H9 (cell line): Measurements from ENCODE around the gene MRC2. TPM values are rescaled to one million over a fixed set of nuclear protein-coding genes. Genes with fewer than 3 reads are reported as not detected.

Source experiments
- DNase-seq: peaks from one replicate; pipeline ENCODE4 v3.0.0-alpha.2; 2017
- H2AFZ ChIP-seq: one replicate; pipeline ENCODE4 v1.6.1; 2013; ENCODE audit warnings: mild to moderate bottlenecking, low read length, control low read depth, moderate library complexity
- H2AK5ac ChIP-seq: 2 replicates; pipeline ENCODE4 v1.6.1; 2013; ENCODE audit warnings: low read length, control low read depth, mixed read lengths; ENCODE audit not compliant: insufficient read length
- H2BK120ac ChIP-seq: one replicate; pipeline ENCODE4 v1.6.1; 2013; ENCODE audit warnings: low read depth, mild to moderate bottlenecking, low read length, control low read depth, inconsistent platforms; ENCODE audit not compliant: poor library complexity, severe bottlenecking
- H2BK12ac ChIP-seq: 2 replicates; pipeline ENCODE4 v1.6.1; 2013; ENCODE audit warnings: low read length, control low read depth, mixed read lengths, low read depth; ENCODE audit not compliant: insufficient read length
- H2BK15ac ChIP-seq: 2 replicates; pipeline ENCODE4 v1.6.1; 2013; ENCODE audit warnings: low read depth, low read length, control low read depth
- H2BK20ac ChIP-seq: one replicate; pipeline ENCODE4 v1.6.1; 2013; ENCODE audit warnings: low read depth, mild to moderate bottlenecking, low read length, control low read depth, inconsistent platforms; ENCODE audit not compliant: poor library complexity, severe bottlenecking
- H2BK5ac ChIP-seq: 2 replicates; pipeline ENCODE4 v1.6.1; 2013; ENCODE audit warnings: low read length, control low read depth, mixed read lengths; ENCODE audit not compliant: insufficient read length
- H3K14ac ChIP-seq: 2 replicates; pipeline ENCODE4 v1.6.1; 2013; ENCODE audit warnings: low read length, control low read depth; ENCODE audit not compliant: insufficient read depth
- H3K18ac ChIP-seq: 2 replicates; pipeline ENCODE4 v1.6.1; 2013; ENCODE audit warnings: low read depth, mild to moderate bottlenecking, mixed read lengths, low read length, control low read depth; ENCODE audit not compliant: insufficient read length
- H3K23ac ChIP-seq: 2 replicates; pipeline ENCODE4 v1.6.1; 2013; ENCODE audit warnings: low read length, control low read depth, mixed read lengths, low read depth; ENCODE audit not compliant: insufficient read length
- H3K23me2 ChIP-seq: 2 replicates; pipeline ENCODE4 v1.6.1; 2013; ENCODE audit warnings: low read depth, mild to moderate bottlenecking, mixed read lengths, low read length, control low read depth; ENCODE audit not compliant: insufficient read length, poor library complexity, severe bottlenecking
- H3K27ac ChIP-seq: 2 replicates; pipeline ENCODE4 v1.5.1; 2013; ENCODE audit warnings: low read length, control low read depth, mixed read lengths, low read depth; ENCODE audit not compliant: insufficient read length
- H3K27me3 ChIP-seq: 2 replicates; pipeline ENCODE4 v1.6.1; 2013; ENCODE audit warnings: low read length, control low read depth, inconsistent platforms; ENCODE audit not compliant: insufficient read depth
- H3K4ac ChIP-seq: 2 replicates; pipeline ENCODE4 v1.6.1; 2013; ENCODE audit warnings: low read depth, mild to moderate bottlenecking, control low read depth, inconsistent platforms, low read length, moderate library complexity
- H3K4me1 ChIP-seq: 2 replicates; pipeline ENCODE4 v1.6.1; 2013; ENCODE audit warnings: low read length, control low read depth, inconsistent platforms; ENCODE audit not compliant: insufficient read depth
- H3K4me2 ChIP-seq: 2 replicates; pipeline ENCODE4 v1.6.1; 2013; ENCODE audit warnings: low read length, control low read depth, mixed read lengths; ENCODE audit not compliant: insufficient read length, insufficient read depth
- H3K56ac ChIP-seq: 2 replicates; pipeline ENCODE4 v1.6.1; 2013; ENCODE audit warnings: low read depth, mild to moderate bottlenecking, mixed read lengths, low read length, control low read depth; ENCODE audit not compliant: insufficient read length
- H3K79me1 ChIP-seq: 2 replicates; pipeline ENCODE4 v1.6.1; 2013; ENCODE audit warnings: low read depth, mild to moderate bottlenecking, moderate library complexity, low read length, control low read depth, inconsistent platforms; ENCODE audit not compliant: insufficient read depth, poor library complexity, severe bottlenecking
- H3K79me2 ChIP-seq: 2 replicates; pipeline ENCODE4 v1.6.1; 2013; ENCODE audit warnings: low read length, control low read depth, inconsistent platforms; ENCODE audit not compliant: insufficient read depth
- H3K9ac ChIP-seq: 2 replicates; pipeline ENCODE4 v1.6.1; 2013; ENCODE audit warnings: low read length, control low read depth, mixed read lengths; ENCODE audit not compliant: insufficient read length; ENCODE audit errors: extremely low read depth
- H3K9me3 ChIP-seq: one replicate; pipeline ENCODE4 v1.6.1; 2013; ENCODE audit warnings: low read depth, low read length, inconsistent platforms; ENCODE audit not compliant: control insufficient read depth
- H3T11ph ChIP-seq: one replicate; pipeline ENCODE4 v1.6.1; 2013; ENCODE audit warnings: mild to moderate bottlenecking, low read length, control low read depth, inconsistent platforms
- H4K20me1 ChIP-seq: one replicate; pipeline ENCODE4 v1.6.1; 2013; ENCODE audit not compliant: control insufficient read depth, insufficient read length, insufficient read depth
- H4K5ac ChIP-seq: 2 replicates; pipeline ENCODE4 v1.6.1; 2013; ENCODE audit warnings: low read depth, mild to moderate bottlenecking, mixed read lengths, low read length, control low read depth; ENCODE audit not compliant: insufficient read length
- H4K8ac ChIP-seq: replicated peaks from 2 replicates; pipeline ENCODE4 v1.6.1; 2013; ENCODE audit warnings: low read length, control low read depth, mixed read lengths, low read depth; ENCODE audit not compliant: insufficient read length
- H4K91ac ChIP-seq: 2 replicates; pipeline ENCODE4 v1.6.1; 2013; ENCODE audit warnings: low read depth, mild to moderate bottlenecking, moderate library complexity, mixed read lengths, low read length, control low read depth; ENCODE audit not compliant: insufficient read length
- H3K27ac Mint-ChIP-seq, 3 experiments: 2 replicates in 2 of 3; 3 replicates in 1 of 3; pipeline ENCODE4 v1.8.0; 2020 to 2021; ENCODE audit warnings: mixed read lengths in 3 of 3, mild to moderate bottlenecking in 1 of 3, moderate library complexity in 1 of 3
- H3K27me3 Mint-ChIP-seq: 2 replicates; pipeline ENCODE4 v1.8.0; 2021; ENCODE audit warnings: low read depth, mild to moderate bottlenecking, moderate library complexity, mixed read lengths
- H3K36me3 Mint-ChIP-seq, 3 experiments: 2 replicates in 2 of 3; 3 replicates in 1 of 3; pipeline ENCODE4 v1.8.0; 2020 to 2021; ENCODE audit warnings: low read depth in 3 of 3, mixed read lengths in 3 of 3; ENCODE audit not compliant: insufficient read depth in 1 of 3
- H3K4me1 Mint-ChIP-seq, 2 experiments: 2 replicates each; pipeline ENCODE4 v1.8.0; 2020; ENCODE audit warnings: mixed read lengths in 2 of 2
- H3K4me3 Mint-ChIP-seq, 2 experiments: 2 replicates in 1 of 2; 3 replicates in 1 of 2; pipeline ENCODE4 v1.8.0; 2020 to 2021; ENCODE audit warnings: mild to moderate bottlenecking in 2 of 2, mixed read lengths in 2 of 2, moderate library complexity in 1 of 2
- H3K9me3 Mint-ChIP-seq, 2 experiments: 2 replicates in 1 of 2; 3 replicates in 1 of 2; pipeline ENCODE4 v1.8.0; 2020; ENCODE audit warnings: mild to moderate bottlenecking in 2 of 2, mixed read lengths in 2 of 2, moderate library complexity in 1 of 2
- CTCF ChIP-seq: fragments of 200-600 bp; sonication (generic); conservative IDR thresholded peaks from 3 replicates; pipeline ENCODE4 v1.8.0; 2021; ENCODE audit warnings: antibody characterized with exemption, mild to moderate bottlenecking
- WGBS: extraction: QIAGEN DNeasy Blood & Tissue Kit; methylation state at CpG from one replicate; pipeline ENCODE4 v1.1.7; 2013; ENCODE audit warnings: missing lambda C conversion rate, low lambda C conversion rate, mixed read lengths; ENCODE audit not compliant: insufficient read length; ENCODE audit errors: extremely low coverage; 5-methylcytosine and 5-hydroxymethylcytosine counted together
- total RNA-seq: library from RNA; stranded (reverse); gene quantifications from 2 replicates; pipeline ENCODE4 v1.2.1, GENCODE V29; 2021

The MRC2 gene
- total RNA-seq, 1 experiment from 2014 or later = 18.7 TPM

GRCh38 chr17:62692159-62692651 lies 64.7 kb downstream of the MRC2 start:
- no peaks in the 10 kb centered on the region for H3K9me3 ChIP-seq
- peak; percentile 36 for DNase-seq
- no peak overlapping the region for H3K4ac ChIP-seq
- no peak overlapping the region for H3K14ac ChIP-seq
- peaks cover 0 to 21% of the 10 kb centered on the region in 2 experiments; a peak in 2 of 4 replicates for H3K4me1 Mint-ChIP-seq
- H2BK5ac ChIP-seq = no peak overlapping the region
- no peak overlapping the region for H3T11ph ChIP-seq
- H3K27me3 Mint-ChIP-seq = no peaks in the 10 kb centered on the region
- H2BK12ac ChIP-seq = no peak overlapping the region
- WGBS = no CpG with 5 or more reads among the region's 20 CpGs
- TF ChIP-seq CTCF = no peak
- H2BK120ac ChIP-seq = no peak overlapping the region
- no peak overlapping the region for H3K56ac ChIP-seq
- H3K27ac ChIP-seq = no peak overlapping the region
- H3K27me3 ChIP-seq = no peaks in the 10 kb centered on the region
- no peak overlapping the region for H2AFZ ChIP-seq
- no peak overlapping the region for H3K4me3 Mint-ChIP-seq
- H4K91ac ChIP-seq = no peak overlapping the region
- no peak overlapping the region for H3K9ac ChIP-seq
- H2AK5ac ChIP-seq = no peak overlapping the region
- no peak overlapping the region for H3K23ac ChIP-seq
- no peaks in the 10 kb centered on the region for H3K9me3 Mint-ChIP-seq
- H4K5ac ChIP-seq = no peak overlapping the region
- H4K8ac ChIP-seq = no peak overlapping the region
- H3K23me2 ChIP-seq = no peaks in the 10 kb centered on the region
- H2BK15ac ChIP-seq = no peak overlapping the region
- H4K20me1 ChIP-seq = peaks cover 2% of the 10 kb centered on the region
- H3K36me3 Mint-ChIP-seq = peaks cover 0 to 1% (median 0%) of the 10 kb centered on the region in 3 experiments; a peak in 2 of 7 replicates
- no peak overlapping the region for H2BK20ac ChIP-seq
- H3K79me2 ChIP-seq = no peaks in the 10 kb centered on the region
- no peaks in the 10 kb centered on the region for H3K79me1 ChIP-seq
- H3K27ac Mint-ChIP-seq = no peak overlapping the region
- H3K18ac ChIP-seq = no peak overlapping the region
- no peaks in the 10 kb centered on the region for H3K4me1 ChIP-seq
- H3K4me2 ChIP-seq = no peak overlapping the region
